NCI-H82 (cell line): Measurements from ENCODE around the gene MAGI3.
"Not testable (repeated sequence)": the region's sequence is repeated elsewhere in the genome, so short reads cannot be mapped to it uniquely, and the experiment has no call there.

Experiments
- DNase-seq: peaks from one replicate; lab custom pipeline; 2025; lab: John Stamatoyannopoulos, UW

Gene MAGI3

DNA sequence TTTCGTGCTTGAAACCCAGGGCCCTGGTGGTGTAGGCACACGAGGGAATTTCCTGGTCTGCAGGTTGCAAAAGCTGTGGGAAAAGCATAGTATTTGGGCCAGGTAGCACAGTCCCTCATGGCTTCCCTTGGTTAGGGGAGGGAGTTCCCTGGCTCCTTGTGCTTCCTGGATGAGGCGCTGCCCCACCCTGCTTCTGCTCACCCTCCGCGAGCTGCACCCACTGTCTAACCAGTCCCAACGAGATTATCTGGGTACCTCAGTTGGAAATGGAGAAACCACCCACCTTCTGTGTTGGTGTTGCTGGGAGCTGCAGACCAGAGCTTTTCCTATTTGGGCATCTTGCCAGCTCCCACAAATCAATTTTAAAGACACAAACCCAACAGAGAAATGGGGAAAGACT lies 186.0 kb downstream of the MAGI3 start:
- no peak for DNase-seq

GRCh38 chr1:113579256-113580018 lies 189.1 kb downstream of the MAGI3 start:
- DNase-seq = no peak

DNA sequence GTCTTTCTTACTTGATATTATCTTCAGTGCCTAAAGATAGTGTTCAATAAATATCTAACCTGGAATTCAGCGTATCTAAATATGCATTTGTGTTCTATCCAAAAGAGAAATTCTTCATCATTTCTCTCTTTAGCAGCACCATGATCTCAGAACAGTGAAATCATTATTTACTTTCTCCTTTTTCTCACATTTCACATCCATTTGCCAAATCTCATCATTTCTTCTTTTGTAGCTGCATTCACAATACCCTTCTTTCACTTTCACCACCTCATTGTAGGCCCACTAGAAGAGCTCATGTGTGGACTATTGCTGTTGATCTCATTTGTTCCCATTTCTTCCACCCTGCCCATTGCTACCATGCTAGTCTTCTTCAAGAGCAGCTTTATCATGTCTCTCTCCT lies 191.0 kb downstream of the MAGI3 start:
- DNase-seq = no peak

DNA sequence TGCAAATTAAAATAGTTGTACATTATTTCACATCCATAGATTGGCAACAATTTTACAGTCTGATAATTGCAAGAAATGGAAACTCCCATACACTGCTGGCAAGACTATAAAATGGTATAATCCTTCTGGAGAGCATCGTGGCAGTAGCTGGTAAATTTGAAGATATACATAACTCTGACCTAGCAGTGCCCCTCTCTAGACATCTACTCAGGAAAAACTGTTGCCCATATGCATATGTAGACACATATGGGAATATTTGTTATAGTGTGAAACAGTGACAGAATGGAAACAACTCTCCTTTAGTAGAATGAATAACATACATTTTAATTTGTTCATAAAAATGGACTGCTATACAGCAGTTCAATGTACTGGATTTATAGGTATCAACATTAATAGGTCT lies 191.8 kb downstream of the MAGI3 start:
- DNase-seq = no peak

GRCh38 chr1:113587475-113587874 lies 197.2 kb downstream of the MAGI3 start:
- DNase-seq = no peak

DNA sequence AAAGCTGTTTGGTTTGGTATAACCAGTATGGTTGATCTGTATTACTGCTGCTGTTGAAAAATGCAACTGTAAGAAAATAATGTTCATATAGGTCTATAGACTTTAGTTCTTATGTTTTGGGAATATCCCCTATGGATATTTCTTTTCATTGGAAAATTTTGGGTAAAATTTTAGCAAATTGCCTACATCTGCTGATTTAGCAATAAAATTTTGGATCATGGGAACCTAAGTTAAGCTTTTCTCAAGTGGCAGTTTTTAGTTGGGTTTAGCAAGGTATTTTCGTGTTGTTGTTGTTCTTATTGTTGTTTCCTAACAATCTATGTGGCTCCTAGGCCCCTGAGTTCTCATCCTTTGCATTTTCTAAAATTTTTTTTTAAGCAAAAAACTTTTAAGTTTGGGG lies 201.9 kb downstream of the MAGI3 start:
- DNase-seq = no peak

DNA sequence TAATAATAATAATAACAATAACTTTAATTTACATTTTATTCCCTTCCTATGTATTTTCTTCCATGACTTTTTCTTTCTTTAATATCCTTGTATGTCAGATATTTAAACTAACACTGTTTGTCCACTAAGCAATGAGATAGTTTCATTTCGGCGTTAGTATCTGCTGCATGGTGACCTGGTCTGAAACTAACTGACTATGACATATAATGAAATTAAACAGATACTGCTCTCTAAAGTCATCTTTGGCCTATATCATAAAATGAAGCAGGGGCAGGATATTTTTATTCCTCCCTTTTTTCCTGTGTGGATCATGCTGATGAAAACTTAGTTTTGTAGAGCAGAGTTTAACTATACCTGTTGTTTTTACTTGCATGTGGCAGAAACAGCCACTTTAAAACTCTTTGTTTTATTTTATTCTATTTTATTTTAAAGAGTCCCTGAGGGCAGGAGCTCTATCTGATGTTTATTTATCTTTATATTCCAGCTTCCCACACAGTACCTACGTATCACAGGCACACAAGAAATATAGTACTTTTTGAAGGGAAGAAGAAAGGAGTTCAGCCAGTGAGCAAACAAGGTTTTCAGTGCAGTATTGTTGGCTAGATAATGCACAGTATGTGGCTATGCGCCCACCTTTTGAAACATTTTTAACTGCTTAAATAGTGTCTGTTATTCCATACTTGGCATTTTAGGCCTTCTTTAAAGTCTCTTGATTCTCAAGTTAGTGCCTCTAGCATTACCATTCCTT lies 203.4 kb downstream of the MAGI3 start:
- DNase-seq = no peak

DNA sequence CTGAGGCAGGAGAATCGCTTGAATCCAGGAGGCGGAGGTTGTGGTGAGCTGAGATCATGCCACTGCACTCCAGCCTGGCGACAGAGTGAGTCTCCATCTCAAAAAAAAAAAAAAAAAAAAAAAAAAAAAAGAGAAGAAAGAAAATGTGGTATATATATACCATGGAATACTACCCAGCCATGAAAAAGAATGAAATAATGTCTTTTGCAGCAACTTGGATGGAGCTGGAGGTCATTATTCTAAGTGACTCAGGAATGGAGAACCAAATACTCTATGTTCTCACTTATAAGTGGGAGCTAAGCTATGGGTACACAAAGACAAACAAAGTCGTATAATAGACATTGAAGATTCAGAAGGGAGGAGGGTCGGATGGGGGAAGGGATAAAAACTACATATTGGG lies 214.2 kb downstream of the MAGI3 start:
- DNase-seq = not testable (repeated sequence)

- DNase-seq = no peak
Measured at GRCh38 chr1:113605146-113605545, 214.8 kb downstream of the MAGI3 start.

DNA sequence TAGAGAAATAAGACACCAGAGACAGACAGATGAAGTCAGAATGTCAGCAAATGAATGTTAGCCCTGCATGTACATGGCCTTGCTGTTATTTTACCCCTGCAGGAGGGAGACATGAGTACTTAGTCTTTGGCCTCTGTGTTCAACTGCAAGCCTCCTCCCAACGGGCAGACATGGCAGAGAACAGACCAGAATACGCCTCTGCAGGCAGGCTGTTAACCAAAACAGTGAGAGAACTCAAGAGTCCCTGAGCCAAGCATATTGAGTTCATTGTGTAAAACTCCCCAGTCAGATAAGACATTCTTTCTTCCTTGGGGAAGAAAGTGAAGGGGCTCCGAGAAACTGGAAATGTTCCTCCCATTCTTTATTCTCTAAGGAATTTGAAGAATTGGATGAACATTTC lies 218.1 kb downstream of the MAGI3 start:
- no peak for DNase-seq

- DNase-seq = no peak
Measured at GRCh38 chr1:113610372-113610771, 220.1 kb downstream of the MAGI3 start.

- DNase-seq = no peak
Measured at GRCh38 chr1:113615425-113615824, 225.1 kb downstream of the MAGI3 start.

GRCh38 chr1:113616156-113616555 lies 225.8 kb downstream of the MAGI3 start:
- DNase-seq = peak; percentile 6

GRCh38 chr1:113617438-113618141 lies 227.3 kb downstream of the MAGI3 start:
- DNase-seq = no peak

DNA sequence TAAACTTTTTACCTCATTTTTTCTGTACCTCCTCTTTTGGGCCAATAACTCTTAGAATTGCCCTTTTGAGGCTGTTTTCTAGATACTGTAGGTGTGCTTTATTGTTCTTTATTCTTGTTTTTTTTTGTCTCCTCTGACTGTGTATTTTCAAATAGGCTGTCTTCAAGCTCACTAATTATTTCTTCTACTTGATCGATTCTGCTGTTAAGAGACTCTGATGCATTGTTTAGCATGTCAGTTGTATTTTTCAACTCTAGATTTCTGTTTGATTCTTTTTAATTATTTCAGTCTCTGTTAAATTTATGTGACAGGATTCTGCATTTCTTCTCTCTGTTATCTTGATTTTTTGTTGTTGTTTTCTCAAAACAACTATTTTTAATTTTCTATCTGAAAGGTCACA lies 238.7 kb downstream of the MAGI3 start:
- DNase-seq = no peak

- no peak for DNase-seq
Measured at GRCh38 chr1:113630340-113631327, 240.3 kb downstream of the MAGI3 start.

GRCh38 chr1:113641396-113641795 lies 251.1 kb downstream of the MAGI3 start:
- no peak for DNase-seq

DNA sequence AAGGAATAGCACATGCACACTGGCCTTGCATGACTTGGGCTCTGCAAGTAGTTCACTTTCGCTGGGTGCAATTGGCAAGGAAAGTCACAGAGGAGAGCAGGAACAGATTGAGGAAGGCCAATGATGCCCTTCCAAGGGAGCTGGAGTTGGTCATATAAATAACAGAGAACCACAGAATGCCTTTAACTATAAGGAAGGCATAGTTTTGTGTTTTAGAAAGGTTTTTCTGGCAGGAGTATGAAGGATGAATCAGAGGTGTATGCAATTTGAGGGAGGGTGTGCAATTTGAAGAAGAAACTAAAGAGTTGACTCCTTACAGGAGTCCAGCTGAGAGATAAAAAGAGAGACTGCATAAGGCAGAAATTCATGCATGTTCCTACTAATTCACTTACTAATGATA lies 256.8 kb downstream of the MAGI3 start:
- no peak for DNase-seq

DNA sequence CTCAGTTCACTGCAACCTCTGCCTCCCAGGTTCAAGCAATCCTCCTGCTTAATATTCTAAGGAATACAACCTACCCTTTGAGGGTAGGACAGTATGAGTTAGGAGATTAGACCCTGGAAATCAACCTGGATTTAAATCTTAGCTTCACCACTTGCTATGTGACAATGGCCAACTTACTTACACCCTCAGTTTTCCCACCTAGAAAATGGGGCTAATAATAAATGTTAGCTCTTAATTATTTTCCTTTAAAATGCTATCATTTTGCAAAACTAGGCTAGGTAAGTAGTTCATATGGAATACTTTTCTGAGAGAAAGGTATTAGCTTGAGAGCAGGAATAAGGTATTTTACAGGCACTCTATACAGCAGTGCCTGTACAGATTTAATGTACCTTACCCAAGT lies 258.2 kb downstream of the MAGI3 start:
- DNase-seq = no peak

GRCh38 chr1:113652771-113653170 lies 262.5 kb downstream of the MAGI3 start:
- DNase-seq = no peak

- DNase-seq = no peak
Measured at GRCh38 chr1:113653741-113654140, 263.4 kb downstream of the MAGI3 start.

DNA sequence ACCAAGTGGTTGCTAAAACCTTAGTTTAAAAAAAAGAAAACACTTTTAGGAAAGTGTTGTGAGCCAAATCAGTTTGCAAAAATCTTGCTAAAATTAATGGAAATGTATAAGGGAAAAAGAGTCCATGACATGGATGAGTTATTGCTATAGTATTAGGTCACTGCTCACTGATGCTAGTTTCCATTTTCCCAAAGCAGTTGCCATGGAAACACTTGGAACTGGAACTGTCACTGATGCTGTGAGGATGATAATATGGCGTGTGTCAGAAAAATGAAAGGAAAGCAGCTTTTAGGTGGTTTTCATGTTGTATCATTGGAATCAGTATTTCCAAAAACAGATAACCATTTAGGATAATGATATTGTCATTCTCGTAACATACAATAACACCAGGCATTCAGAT lies 264.6 kb downstream of the MAGI3 start:
- DNase-seq = no peak
